GM23248 (cell line): Measurements from ENCODE around the gene REG3G.

Source experiments
- EZH2 ChIP-seq: fragments of 200-600 bp; sonication (generic); IDR thresholded peaks from 2 replicates; pipeline ENCODE4 v1.6.1; 2018; ENCODE audit warnings: antibody characterized with exemption, mild to moderate bottlenecking; ENCODE audit not compliant: insufficient read depth, poor library complexity, severe bottlenecking
- EZH2phosphoT487 ChIP-seq: fragments of 200-600 bp; sonication (generic); IDR thresholded peaks from 2 replicates; pipeline ENCODE4 v1.6.1; 2018; ENCODE audit warnings: antibody characterized with exemption, moderate library complexity, mild to moderate bottlenecking, low read depth; ENCODE audit not compliant: insufficient read depth

- TF ChIP-seq EZH2phosphoT487 (no peak), EZH2 (no peak)
Measured at GRCh38 chr2:79071078-79071477, 45.6 kb downstream of the REG3G start.
